OCI-LY3 (cell line): ENCODE measurements around the gene SERINC5.

Experiments
- CTCF ChIP-seq: fragments of 200-600, 300-600 bp; sonication (generic); IDR thresholded peaks from 2 replicates; pipeline ENCODE4 v1.5.1; 2014; ENCODE audit warnings: antibody characterized with exemption, low read length, low read depth
- EZH2phosphoT487 ChIP-seq: fragments of 200-600 bp; shearing (Covaris generic); IDR thresholded peaks from 2 replicates; pipeline ENCODE4 v1.6.1; 2018; ENCODE audit warnings: antibody characterized with exemption, mixed run types, low read depth

- no peak for TF ChIP-seq CTCF
- no peak for TF ChIP-seq EZH2phosphoT487
Measured at GRCh38 chr5:80142996-80143395, 112.9 kb downstream of the SERINC5 start.
